ENCODE data around the gene GRP.

Gene GRP

DNA sequence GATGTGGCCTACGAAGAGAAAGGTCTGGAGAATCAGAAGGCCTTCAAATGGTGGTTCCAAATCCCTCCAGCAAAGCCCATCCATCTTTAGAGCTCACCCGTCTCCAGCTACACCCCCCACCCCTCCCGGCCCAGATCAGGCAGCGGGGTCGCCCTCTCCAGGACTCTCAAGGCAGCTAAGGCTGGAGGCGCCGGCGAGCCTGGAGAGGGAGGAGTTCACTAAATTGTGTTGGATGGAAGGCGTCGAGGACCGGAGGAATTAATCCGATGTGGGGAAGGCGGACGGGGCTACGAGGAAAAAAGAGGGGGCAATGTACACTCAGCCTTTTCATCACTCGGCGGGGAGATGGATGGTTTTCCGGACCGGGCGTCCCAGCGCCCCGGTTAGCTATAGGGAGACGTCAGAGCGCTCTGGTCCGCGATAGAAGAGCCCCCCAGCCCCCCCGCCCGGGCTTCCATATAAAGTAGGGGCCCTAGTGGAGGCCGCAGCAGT, at the start of gene GRP:
Gene GRP (plus strand): TSS at position 487 of the 492 bp plus-strand sequence. CDS start 108 bp downstream, outside the sequence.
- H3K4me2 ChIP-seq (ENCODE audit: low read length), result no peak within 1 kb of the TSS
- TF ChIP-seq, protein P1, sequence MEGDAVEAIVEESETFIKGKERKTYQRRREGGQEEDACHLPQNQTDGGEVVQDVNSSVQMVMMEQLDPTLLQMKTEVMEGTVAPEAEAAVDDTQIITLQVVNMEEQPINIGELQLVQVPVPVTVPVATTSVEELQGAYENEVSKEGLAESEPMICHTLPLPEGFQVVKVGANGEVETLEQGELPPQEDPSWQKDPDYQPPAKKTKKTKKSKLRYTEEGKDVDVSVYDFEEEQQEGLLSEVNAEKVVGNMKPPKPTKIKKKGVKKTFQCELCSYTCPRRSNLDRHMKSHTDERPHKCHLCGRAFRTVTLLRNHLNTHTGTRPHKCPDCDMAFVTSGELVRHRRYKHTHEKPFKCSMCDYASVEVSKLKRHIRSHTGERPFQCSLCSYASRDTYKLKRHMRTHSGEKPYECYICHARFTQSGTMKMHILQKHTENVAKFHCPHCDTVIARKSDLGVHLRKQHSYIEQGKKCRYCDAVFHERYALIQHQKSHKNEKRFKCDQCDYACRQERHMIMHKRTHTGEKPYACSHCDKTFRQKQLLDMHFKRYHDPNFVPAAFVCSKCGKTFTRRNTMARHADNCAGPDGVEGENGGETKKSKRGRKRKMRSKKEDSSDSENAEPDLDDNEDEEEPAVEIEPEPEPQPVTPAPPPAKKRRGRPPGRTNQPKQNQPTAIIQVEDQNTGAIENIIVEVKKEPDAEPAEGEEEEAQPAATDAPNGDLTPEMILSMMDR (IDR thresholded peaks at IDR 0.05; ENCODE audit: low read depth, low read length, poor library complexity, severe bottlenecking), result no peak
- TF ChIP-seq EZH2phosphoT487 (IDR thresholded peaks at IDR 0.05; ENCODE audit: borderline replicate concordance, low read length), result no peak

DNA sequence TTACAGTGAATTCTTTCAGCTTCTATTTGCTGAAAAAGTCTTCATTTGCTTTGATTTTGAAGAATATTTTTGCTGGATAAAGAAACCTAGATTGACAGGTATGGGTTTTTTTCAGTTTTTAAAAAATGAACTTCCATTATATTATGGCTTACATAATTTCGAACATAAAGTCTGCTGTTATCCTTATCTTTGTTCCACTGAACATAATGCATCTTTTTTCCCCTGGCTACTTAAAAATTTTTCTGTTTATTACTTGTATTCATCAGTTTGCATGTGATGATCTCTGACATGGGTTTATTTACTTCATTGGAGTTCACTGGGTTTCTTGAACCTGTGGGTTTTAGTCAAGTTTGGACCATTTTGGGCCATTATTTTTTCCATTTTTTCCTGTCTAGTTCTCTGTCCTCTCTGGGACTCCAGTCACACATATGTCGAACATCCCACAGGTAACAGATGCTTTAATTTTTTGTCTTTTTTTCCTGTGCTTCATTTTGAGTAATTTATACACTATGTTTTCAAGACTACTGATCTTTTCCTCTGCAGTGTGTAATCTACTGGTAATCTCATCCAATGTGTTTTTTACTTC, 47.2 kb upstream of the GRP start:
- TF ChIP-seq EZH2phosphoT487 (IDR thresholded peaks at IDR 0.05; ENCODE audit: borderline replicate concordance, low read length), result no peak
- TF ChIP-seq, protein P1 (IDR thresholded peaks at IDR 0.05; ENCODE audit: low read depth, low read length, poor library complexity, severe bottlenecking), result no peak
- Histone ChIP-seq H4K20me1 (ENCODE audit: control insufficient read depth, insufficient read depth, low read depth, low read length) (no peaks in the 10 kb centered on the region), H3K27ac (ENCODE audit: low read depth, low read length) (no peak overlapping the region)

More for the DNA sequence above, at the start of gene GRP:
- Histone ChIP-seq H4K20me1 (ENCODE audit: control insufficient read depth, insufficient read depth, low read depth, low read length) (no peaks in the 10 kb centered on the region), H3K9me3 (ENCODE audit: control insufficient read depth, insufficient read depth, low read length) (no peaks in the 10 kb centered on the region), H3K79me2 (ENCODE audit: control insufficient read depth, low read length) (no peaks in the 10 kb centered on the region), H3K27ac (ENCODE audit: low read depth, low read length) (no peak within 1 kb of the TSS), H3F3A (ENCODE audit: control insufficient read depth, insufficient read depth) (no peaks in the 10 kb centered on the region), H3K27me3 (ENCODE audit: control insufficient read depth, low read length) (peaks cover 8% of the 10 kb centered on the region), H3K4me3 (ENCODE audit: low read length) (no peak within 1 kb of the TSS), H3K36me3 (ENCODE audit: control insufficient read depth, low read length) (no peaks in the 10 kb centered on the region), H3K4me1 (ENCODE audit: control insufficient read depth, low read length) (no peaks in the 10 kb centered on the region), H3K9me2 (replicated peaks; ENCODE audit: control insufficient read depth, low read length) (no peaks in the 10 kb centered on the region)

DNA sequence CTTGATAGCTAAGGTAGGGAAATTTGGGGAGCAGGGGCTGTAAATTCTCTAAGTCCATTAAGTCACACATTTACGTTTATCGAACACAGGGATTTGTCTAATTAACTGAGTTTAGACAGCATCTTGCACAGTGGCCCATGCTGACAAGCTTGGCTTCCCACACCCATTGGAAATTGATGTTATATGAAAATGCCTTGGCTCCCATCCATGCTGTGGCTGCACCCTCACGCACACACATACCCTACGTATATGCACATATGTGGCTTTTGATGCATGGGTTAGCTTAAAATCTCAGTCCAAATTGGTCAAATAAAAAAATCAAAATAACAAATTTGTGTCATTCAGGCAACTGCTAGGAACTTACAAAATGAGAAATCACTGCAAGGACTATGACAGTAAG, 42.5 kb upstream of the GRP start:
- Histone ChIP-seq H3K4me2 (ENCODE audit: low read length) (no peak overlapping the region), H3F3A (ENCODE audit: control insufficient read depth, insufficient read depth) (no peaks in the 10 kb centered on the region), H3K4me1 (ENCODE audit: control insufficient read depth, low read length) (no peaks in the 10 kb centered on the region), H4K20me1 (ENCODE audit: control insufficient read depth, insufficient read depth, low read depth, low read length) (no peaks in the 10 kb centered on the region), H3K27me3 (ENCODE audit: control insufficient read depth, low read length) (no peaks in the 10 kb centered on the region), H3K36me3 (ENCODE audit: control insufficient read depth, low read length) (no peaks in the 10 kb centered on the region), H3K27ac (ENCODE audit: low read depth, low read length) (no peak overlapping the region), H3K4me3 (ENCODE audit: low read length) (no peak overlapping the region), H3K79me2 (ENCODE audit: control insufficient read depth, low read length) (no peaks in the 10 kb centered on the region), H3K9me3 (ENCODE audit: control insufficient read depth, insufficient read depth, low read length) (peaks cover 10% of the 10 kb centered on the region; the same call in 1 of the 2 replicates), H3K9me2 (replicated peaks; ENCODE audit: control insufficient read depth, low read length) (no peaks in the 10 kb centered on the region)
- TF ChIP-seq, protein P1 (IDR thresholded peaks at IDR 0.05; ENCODE audit: low read depth, low read length, poor library complexity, severe bottlenecking), result no peak
- no peak for TF ChIP-seq EZH2phosphoT487 (IDR thresholded peaks at IDR 0.05; ENCODE audit: borderline replicate concordance, low read length)

More for the DNA sequence above, 47.2 kb upstream of the GRP start:
- no peaks in the 10 kb centered on the region for H3F3A ChIP-seq (ENCODE audit: control insufficient read depth, insufficient read depth)
- no peak overlapping the region for H3K4me3 ChIP-seq (ENCODE audit: low read length)
- peaks cover 17% of the 10 kb centered on the region for H3K9me3 ChIP-seq (ENCODE audit: control insufficient read depth, insufficient read depth, low read length)
- no peaks in the 10 kb centered on the region for H3K4me1 ChIP-seq (ENCODE audit: control insufficient read depth, low read length)
- H3K4me2 ChIP-seq (ENCODE audit: low read length), result no peak overlapping the region
- H3K79me2 ChIP-seq (ENCODE audit: control insufficient read depth, low read length), result no peaks in the 10 kb centered on the region
- no peaks in the 10 kb centered on the region for H3K27me3 ChIP-seq (ENCODE audit: control insufficient read depth, low read length)
- H3K36me3 ChIP-seq (ENCODE audit: control insufficient read depth, low read length), result no peaks in the 10 kb centered on the region
- no peaks in the 10 kb centered on the region for H3K9me2 ChIP-seq (replicated peaks; ENCODE audit: control insufficient read depth, low read length)
